CD4-positive, alpha-beta T cell treated with Interleukin-15 for 4 hours (primary cell): ENCODE measurements around the gene FAM216B.
"Not testable (repeated sequence)": the region's sequence is repeated elsewhere in the genome, so short reads cannot be mapped to it uniquely, and the experiment has no call there.

Experiments
- DNase-seq: peaks from one replicate; pipeline ENCODE4 v3.0.0-alpha.2; 2020; ENCODE audit warnings: low spot score

FAM216B gene

GRCh38 chr13:42780044-42780443 lies 1.3 kb upstream of the FAM216B start:
- no peak for DNase-seq

DNA sequence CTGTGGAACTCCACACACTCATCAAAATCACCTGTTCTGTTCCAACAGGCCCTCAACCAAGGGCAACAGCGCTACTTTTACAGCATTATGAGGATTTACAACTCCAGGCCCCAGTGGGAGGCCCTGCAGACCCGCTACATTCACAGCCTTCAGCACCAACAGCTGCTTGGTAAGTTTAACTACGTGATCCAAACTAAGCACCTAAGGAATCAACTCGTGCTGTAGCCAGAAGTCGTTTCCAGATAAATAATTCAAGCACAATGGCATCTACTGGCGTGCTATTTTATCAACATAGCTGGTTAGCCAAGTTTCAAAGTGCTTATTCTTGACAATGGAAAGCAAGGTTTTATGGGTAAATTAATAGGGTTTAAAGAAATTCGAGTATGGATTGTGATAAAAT lies 5.3 kb downstream of the FAM216B start:
- no peak for DNase-seq

DNA sequence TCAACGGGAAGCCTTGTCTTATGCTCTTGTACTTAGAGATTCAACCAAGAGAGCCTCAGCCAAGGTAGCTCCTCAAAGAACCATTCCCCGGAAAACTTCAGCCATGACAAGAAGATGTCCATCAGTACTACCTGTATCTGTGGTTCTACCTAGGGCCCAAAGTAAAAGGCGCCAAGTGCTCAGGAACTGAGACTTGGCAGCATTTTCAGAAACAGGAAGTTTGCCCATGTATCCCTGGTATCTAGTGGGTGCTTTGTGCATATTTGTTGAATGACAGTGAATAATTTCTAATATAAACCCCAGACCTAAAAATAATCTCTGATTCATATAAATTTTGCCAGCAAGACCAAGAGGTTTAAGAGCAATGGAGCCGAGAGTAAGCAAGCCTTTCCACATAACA lies 7.2 kb downstream of the FAM216B start:
- DNase-seq = no peak

DNA sequence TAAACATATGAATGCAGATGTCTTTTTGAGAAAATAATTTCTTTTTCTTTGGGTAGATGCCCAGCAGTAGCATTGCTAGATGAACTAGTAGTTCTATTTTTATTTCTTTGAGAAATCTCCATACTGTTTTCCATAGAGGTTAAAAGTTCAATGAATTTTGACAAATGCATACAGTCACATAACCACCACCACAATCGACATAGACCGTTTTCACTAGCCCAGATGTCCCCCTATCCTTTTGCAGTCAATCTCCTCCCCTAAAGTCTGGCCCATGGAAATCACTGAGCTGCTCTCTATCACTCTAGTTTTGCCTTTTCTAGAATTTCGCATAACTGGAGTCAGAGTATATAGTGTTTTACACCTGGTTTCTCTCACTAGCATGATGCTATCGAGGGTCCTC lies 10.8 kb downstream of the FAM216B start:
- DNase-seq = no peak

DNA sequence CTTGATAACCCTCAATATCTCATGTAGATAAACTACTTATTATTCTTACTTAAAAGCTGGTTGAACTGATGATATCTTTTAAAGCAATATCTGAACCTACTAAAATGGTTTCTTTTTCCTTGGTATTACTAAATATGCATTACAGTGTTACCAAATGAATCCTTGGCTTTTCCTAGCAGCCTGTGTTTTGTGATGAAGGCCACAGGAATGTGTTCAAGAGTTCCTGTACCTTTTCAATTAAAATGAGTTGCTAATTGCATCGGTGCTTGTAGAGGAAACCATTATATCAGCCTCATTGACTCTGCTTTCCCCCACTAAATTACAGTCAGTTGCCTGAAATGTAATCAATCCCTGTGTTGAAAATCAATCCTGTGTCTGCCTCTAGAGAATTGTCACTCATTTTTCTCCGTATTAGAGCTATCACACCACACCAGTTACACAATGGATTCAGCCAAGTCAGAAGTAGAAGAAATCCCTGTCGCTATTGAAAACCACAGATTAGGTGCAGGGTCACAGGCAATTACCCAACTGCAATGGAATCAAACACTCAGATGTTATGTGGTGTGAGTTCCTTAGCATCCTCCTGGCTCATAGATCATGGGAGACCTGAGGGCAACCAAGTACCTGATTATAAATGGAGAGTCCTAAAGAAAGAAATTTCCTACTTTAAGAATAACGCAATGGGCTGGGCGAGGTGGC lies 13.3 kb downstream of the FAM216B start:
- DNase-seq = no peak

GRCh38 chr13:42795666-42796065 lies 14.3 kb downstream of the FAM216B start:
- DNase-seq = no peak

- no peak for DNase-seq
These were observed 15.5 kb downstream of the FAM216B start for GRCh38 chr13:42796747-42797356.

GRCh38 chr13:42798118-42798517 lies 16.7 kb downstream of the FAM216B start:
- DNase-seq = no peak

- DNase-seq = no peak
These were observed 18.8 kb downstream of the FAM216B start for GRCh38 chr13:42800109-42800643.

GRCh38 chr13:42803563-42804204 lies 22.3 kb downstream of the FAM216B start:
- no peak for DNase-seq

DNA sequence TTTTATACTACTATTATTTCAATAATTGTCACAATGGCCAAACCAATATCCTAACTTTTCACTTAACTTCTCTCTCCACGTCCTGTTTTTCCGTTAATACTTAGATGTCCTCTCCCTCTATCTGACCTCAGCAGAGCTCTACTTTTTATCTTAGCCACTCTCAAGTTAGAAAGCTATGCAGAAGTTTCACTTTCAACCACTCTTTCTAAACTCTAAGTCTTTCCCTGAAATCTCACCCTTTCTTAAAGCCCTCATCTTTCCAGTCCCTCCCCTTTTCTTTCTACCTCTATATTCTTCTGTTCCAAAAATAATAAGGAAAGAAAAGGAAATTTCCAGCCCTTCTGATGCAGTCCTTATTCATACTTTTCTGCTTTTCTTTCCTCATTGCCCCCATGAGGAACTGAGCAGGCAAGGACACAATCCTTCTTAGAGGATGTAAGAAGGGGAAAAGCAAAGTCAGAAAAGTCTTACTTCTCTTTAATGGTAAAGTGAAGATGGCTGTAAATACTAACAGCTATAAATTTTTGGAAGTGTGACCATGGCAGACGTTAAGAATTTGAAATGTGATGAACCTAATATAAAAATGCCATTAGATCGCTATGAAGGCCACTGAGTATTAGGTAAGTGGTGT lies 23.0 kb downstream of the FAM216B start:
- no peak for DNase-seq

GRCh38 chr13:42807241-42807640 lies 25.9 kb downstream of the FAM216B start:
- no peak for DNase-seq

DNA sequence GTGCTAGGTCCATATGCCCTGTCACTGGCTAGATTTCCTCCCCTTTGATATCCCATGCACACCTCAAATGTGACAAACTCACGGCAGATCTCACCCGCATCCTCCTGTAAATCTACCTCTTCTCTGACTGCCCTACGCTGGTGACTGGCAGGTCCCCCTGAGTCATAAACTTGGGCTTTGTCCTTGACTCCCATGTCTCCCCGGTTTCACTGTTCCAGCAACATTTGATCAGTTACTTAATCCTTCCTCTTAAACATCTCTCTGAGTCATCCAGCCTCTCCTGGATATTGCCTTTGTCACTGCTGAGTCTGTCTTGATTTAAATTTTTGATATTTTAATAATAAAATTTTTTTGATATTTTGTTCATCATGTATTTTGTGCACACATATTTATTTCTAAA lies 26.5 kb downstream of the FAM216B start:
- DNase-seq = no peak

- DNase-seq = no peak
These were observed 27.1 kb downstream of the FAM216B start for GRCh38 chr13:42808341-42808940.

DNA sequence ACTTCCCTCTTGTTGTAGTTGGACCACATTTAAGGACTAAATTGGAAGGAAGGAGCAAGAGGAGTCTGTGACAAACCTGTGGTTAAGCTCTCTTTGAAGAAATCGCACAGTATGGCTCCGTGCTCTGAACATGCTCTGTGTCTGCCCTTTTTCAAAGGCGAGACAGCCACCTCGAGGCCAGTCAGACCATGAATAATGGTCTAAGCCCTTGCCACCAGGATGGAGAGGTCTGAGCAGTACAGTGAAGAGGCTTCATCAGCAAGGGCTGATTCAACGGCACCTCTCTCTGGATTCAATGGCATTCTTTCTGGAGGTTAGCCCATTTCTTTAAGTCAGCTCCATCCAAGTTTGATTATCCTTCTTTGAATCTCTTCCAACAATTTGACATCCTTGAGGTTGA lies 30.9 kb downstream of the FAM216B start:
- DNase-seq = no peak

DNA sequence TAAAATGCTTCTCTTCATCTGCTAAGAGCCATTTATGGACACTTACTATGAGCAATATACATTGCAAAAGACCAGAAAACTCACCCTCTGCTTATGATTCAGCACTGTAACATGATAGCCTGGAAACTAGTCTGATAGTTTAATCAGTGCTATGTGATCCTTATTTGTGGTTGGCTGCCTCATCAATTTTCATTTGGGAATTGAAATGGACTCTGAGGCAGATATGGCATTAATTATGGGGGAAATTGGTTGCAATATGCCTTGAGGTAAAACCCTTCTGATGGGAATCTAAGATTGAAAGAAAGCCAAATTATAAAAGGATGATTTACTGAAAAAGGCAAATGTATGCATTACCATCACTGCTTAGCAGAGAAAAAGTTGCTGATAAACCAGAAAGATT lies 33.5 kb downstream of the FAM216B start:
- no peak for DNase-seq

DNA sequence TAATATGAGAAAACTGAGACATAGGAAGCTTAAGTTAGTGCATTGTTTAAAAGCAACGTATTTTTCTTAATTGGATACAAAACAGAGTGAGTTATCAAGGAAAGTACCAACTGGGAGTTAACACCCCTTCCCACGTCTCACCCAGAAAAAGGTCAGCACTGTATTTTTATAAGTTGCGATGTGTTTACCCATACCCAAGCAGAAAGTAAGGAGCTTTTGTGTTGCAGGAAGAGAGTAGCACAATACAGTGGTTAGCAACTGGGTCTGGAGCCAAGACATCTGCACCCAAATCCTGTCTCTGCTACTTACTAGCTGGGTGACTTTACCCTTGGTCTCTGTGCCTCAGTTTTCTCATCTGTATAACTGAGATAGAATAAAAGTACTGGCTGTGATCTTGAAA lies 34.3 kb downstream of the FAM216B start:
- DNase-seq = no peak

DNA sequence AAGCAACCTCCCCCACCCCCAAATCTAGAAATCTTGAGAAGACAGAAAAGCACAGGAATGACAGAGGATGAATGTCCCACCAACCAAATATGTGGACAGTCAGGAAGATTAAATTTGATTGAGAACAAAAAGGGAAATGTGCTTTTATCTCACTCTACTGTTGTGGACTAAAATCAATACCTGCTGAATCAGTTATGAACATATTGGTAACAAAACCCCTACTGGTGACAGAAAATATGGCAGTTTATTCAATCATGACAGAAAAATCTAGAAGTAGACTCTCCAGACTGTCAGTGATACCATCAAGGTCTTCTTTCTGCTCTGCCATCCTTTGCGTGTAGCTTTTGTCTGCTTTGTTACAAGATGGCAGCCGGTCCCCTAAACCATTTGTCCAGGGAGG lies 35.2 kb downstream of the FAM216B start:
- DNase-seq = no peak

GRCh38 chr13:42819687-42820086 lies 38.3 kb downstream of the FAM216B start:
- DNase-seq = not testable (repeated sequence)

GRCh38 chr13:42820451-42820850 lies 39.1 kb downstream of the FAM216B start:
- DNase-seq = no peak

GRCh38 chr13:42821437-42821836 lies 40.1 kb downstream of the FAM216B start:
- DNase-seq = no peak

GRCh38 chr13:42832341-42833096 lies 51.1 kb downstream of the FAM216B start:
- no peak for DNase-seq
